Measurements from ENCODE around the gene DNAJC6.

GRCh38 chr1:65292861-65293593 lies 16.3 kb upstream of the DNAJC6 start:
- TF ChIP-seq CTCF (IDR thresholded peaks at IDR 0.05): no peak
- no peak for TF ChIP-seq POLR2A (IDR thresholded peaks at IDR 0.05)
